GM23338 (cell line): ENCODE data around the gene MASP2. TPM values are rescaled to one million over a fixed set of nuclear protein-coding genes. Genes with fewer than 3 reads are reported as not detected.

Source experiments
- ATAC-seq: fragments of 200-7000 bp; cut with Tn5 transposase; 3 replicates; pipeline ENCODE4 v1.9.1; 2020
- DNase-seq: peaks from one replicate; pipeline ENCODE4 v3.0.0-alpha.2; 2015; ENCODE audit warnings: low spot score
- H2AFZ ChIP-seq: fragments of 200-600 bp; sonication (generic); 2 replicates; pipeline ENCODE4 v1.8.0; 2016; ENCODE audit warnings: antibody characterized with exemption, mild to moderate bottlenecking, moderate library complexity
- H3F3A ChIP-seq: fragments of 200-600 bp; sonication (generic); replicated peaks from 2 replicates; pipeline ENCODE4 v1.8.0; 2017; ENCODE audit warnings: antibody characterized with exemption, mixed run types, low read depth
- H3K27ac ChIP-seq: fragments of 200-600 bp; sonication (generic); 2 replicates; pipeline ENCODE4 v1.6.1; 2016; ENCODE audit warnings: low read depth
- H3K27me3 ChIP-seq: fragments of 200-600 bp; sonication (generic); 2 replicates; pipeline ENCODE4 v1.8.0; 2016; ENCODE audit warnings: mild to moderate bottlenecking, mixed run types, moderate library complexity; ENCODE audit not compliant: insufficient read depth
- H3K36me3 ChIP-seq: fragments of 200-600 bp; sonication (generic); 2 replicates; pipeline ENCODE4 v1.8.0; 2016; ENCODE audit warnings: mild to moderate bottlenecking; ENCODE audit not compliant: insufficient read depth
- H3K4me1 ChIP-seq: fragments of 200-600 bp; sonication (generic); 2 replicates; pipeline ENCODE4 v1.8.0; 2016; ENCODE audit warnings: mild to moderate bottlenecking, moderate library complexity; ENCODE audit not compliant: insufficient read depth
- H3K4me2 ChIP-seq: fragments of 200-600 bp; sonication (generic); 2 replicates; pipeline ENCODE4 v1.7.1; 2017; ENCODE audit warnings: mixed run types
- H3K4me3 ChIP-seq: fragments of 200-600 bp; sonication (generic); 2 replicates; pipeline ENCODE4 v1.6.1; 2016; ENCODE audit warnings: mixed run types
- H3K79me2 ChIP-seq: fragments of 200-600 bp; sonication (generic); replicated peaks from 2 replicates; pipeline ENCODE4 v1.8.0; 2017; ENCODE audit warnings: mild to moderate bottlenecking; ENCODE audit not compliant: insufficient read depth
- H3K9me2 ChIP-seq: fragments of 200-600 bp; sonication (generic); 2 replicates; pipeline ENCODE4 v1.8.0; 2017; ENCODE audit not compliant: insufficient read depth
- H4K20me1 ChIP-seq: fragments of 200-600 bp; sonication (generic); replicated peaks from 2 replicates; pipeline ENCODE4 v1.8.0; 2017; ENCODE audit warnings: mild to moderate bottlenecking; ENCODE audit not compliant: insufficient read depth
- H3K27ac Mint-ChIP-seq: 2 replicates; pipeline ENCODE4 v1.8.0; 2020; ENCODE audit warnings: inconsistent platforms, mild to moderate bottlenecking, moderate library complexity, mixed read lengths
- H3K27me3 Mint-ChIP-seq: 3 replicates; pipeline ENCODE4 v1.8.0; 2022; ENCODE audit warnings: low read depth, mild to moderate bottlenecking, moderate library complexity, mixed read lengths, inconsistent platforms; ENCODE audit not compliant: insufficient read depth, poor library complexity
- H3K36me3 Mint-ChIP-seq: 3 replicates; pipeline ENCODE4 v1.8.0; 2021; ENCODE audit warnings: low read depth, mild to moderate bottlenecking, inconsistent platforms, moderate library complexity, mixed read lengths
- H3K4me1 Mint-ChIP-seq: 3 replicates; pipeline ENCODE4 v1.8.0; 2020; ENCODE audit warnings: mild to moderate bottlenecking, inconsistent platforms, mixed read lengths
- H3K4me3 Mint-ChIP-seq: 3 replicates; pipeline ENCODE4 v1.8.0; 2021; ENCODE audit warnings: moderate library complexity, mild to moderate bottlenecking, inconsistent platforms, mixed read lengths
- H3K9me3 Mint-ChIP-seq: 3 replicates; pipeline ENCODE4 v1.8.0; 2020; ENCODE audit warnings: moderate library complexity, mild to moderate bottlenecking, inconsistent platforms, mixed read lengths
- CREB1 ChIP-seq: fragments of 250-450 bp; sonication (Bioruptor Pico); IDR thresholded peaks from 2 replicates; pipeline ENCODE4 v1.5.0; 2020; ENCODE audit warnings: low read depth, mild to moderate bottlenecking, moderate library complexity
- CTCF ChIP-seq, 2 experiments: fragments of 200-600 bp in 1 of 2; sonication (generic) in 1 of 2; conservative IDR thresholded peaks; 2 replicates each; pipeline versions ENCODE4 v1.5.1 to v1.6.1; 2016 to 2017; ENCODE audit warnings: antibody characterized with exemption in 2 of 2, low read depth in 2 of 2, mild to moderate bottlenecking in 2 of 2, moderate library complexity in 1 of 2
- ETS1 ChIP-seq: IDR thresholded peaks from 2 replicates; pipeline ENCODE4 v1.6.1; 2016; ENCODE audit warnings: antibody characterized with exemption
- EZH2 ChIP-seq: fragments of 200-600 bp; sonication (generic); IDR thresholded peaks from one replicate; pipeline ENCODE4 v1.8.0; 2017; ENCODE audit warnings: antibody characterized with exemption, mild to moderate bottlenecking, low read depth; ENCODE audit not compliant: unreplicated experiment
- EZH2phosphoT487 ChIP-seq: fragments of 200-600 bp; sonication (generic); IDR thresholded peaks from one replicate; pipeline ENCODE4 v1.8.1; 2018; ENCODE audit warnings: antibody characterized with exemption; ENCODE audit not compliant: unreplicated experiment
- JUNB ChIP-seq: IDR thresholded peaks from one replicate; pipeline ENCODE4 v1.6.1; 2016; ENCODE audit warnings: antibody characterized with exemption; ENCODE audit not compliant: unreplicated experiment
- NANOG ChIP-seq: IDR thresholded peaks from 2 replicates; pipeline ENCODE4 v1.6.1; 2016; ENCODE audit warnings: antibody characterized with exemption, borderline replicate concordance
- POLR2AphosphoS5 ChIP-seq: IDR thresholded peaks from 2 replicates; pipeline ENCODE4 v1.6.1; 2016; ENCODE audit warnings: antibody characterized with exemption, low read depth
- REST ChIP-seq: IDR thresholded peaks from one replicate; pipeline ENCODE4 v1.6.1; 2018; ENCODE audit warnings: antibody characterized with exemption; ENCODE audit not compliant: unreplicated experiment
- STAT1 ChIP-seq: IDR thresholded peaks from one replicate; pipeline ENCODE4 v1.6.1; 2016; ENCODE audit warnings: antibody characterized with exemption; ENCODE audit not compliant: unreplicated experiment
- ZNF114 ChIP-seq: fragments of 250-450 bp; sonication (Bioruptor Pico); IDR thresholded peaks from 2 replicates; pipeline ENCODE4 v1.5.0; 2020; ENCODE audit warnings: mild to moderate bottlenecking, moderate library complexity
- ZNF331 ChIP-seq: fragments of 250-450 bp; sonication (Bioruptor Pico); IDR thresholded peaks from 2 replicates; pipeline ENCODE4 v1.5.0; 2020; ENCODE audit warnings: low read depth, mild to moderate bottlenecking, moderate library complexity
- ZNF462 ChIP-seq: fragments of 250-450 bp; sonication (Bioruptor Pico); IDR thresholded peaks from 2 replicates; pipeline ENCODE4 v1.5.0; 2020; ENCODE audit warnings: mild to moderate bottlenecking, moderate library complexity
- polyA plus RNA-seq: library from polyadenylated mRNA; unstranded; fragments of >200 nt; fragmentation: Nextera tagmentation; extraction: Ambion mirVana; gene quantifications from 2 replicates; pipeline ENCODE4 v1.2.1, GENCODE V29; 2016
- total RNA-seq: library from RNA; depleted of rRNA; stranded (reverse); fragments of >200 nt; shearing (Covaris generic); gene quantifications from 2 replicates; pipeline ENCODE4 v1.2.3, GENCODE V29; 2014

The MASP2 gene
- total and polyA plus RNA-seq, 2 experiments from 2014 or later: 0.71 to 1.5 TPM

GRCh38 chr1:11039351-11040104 lies 7.5 kb downstream of the MASP2 start:
- Mint-ChIP-seq H3K9me3 (no peaks in the 10 kb centered on the region), H3K27ac (no peak overlapping the region)
- H3K4me1 ChIP-seq: no peaks in the 10 kb centered on the region

More at GRCh38 chr1:11039351-11040104, 7.5 kb downstream of the MASP2 start:
- no peaks in the 10 kb centered on the region for H3K79me2 ChIP-seq
- no peak overlapping the region for H3K4me2 ChIP-seq
- H3K27me3 Mint-ChIP-seq: peaks cover 3% of the 10 kb centered on the region
- TF ChIP-seq ETS1 (no peak), CTCF (conservative IDR thresholded peaks at IDR 0.05; ENCODE audit: low read depth in 2 of 2) (no peak), NANOG (no peak), REST (no peak), STAT1 (no peak), ZNF114 (CRISPR knock-in tag) (no peak), CREB1 (CRISPR knock-in tag) (no peak), EZH2 (no peak), POLR2AphosphoS5 (no peak), ZNF462 (CRISPR knock-in tag) (no peak), JUNB (no peak), EZH2phosphoT487 (no peak), ZNF331 (CRISPR knock-in tag) (no peak)
- H3K36me3 ChIP-seq: no peaks in the 10 kb centered on the region
- H3K4me3 ChIP-seq: no peak overlapping the region
- ATAC-seq (no peak), DNase-seq (no peak)
- no peaks in the 10 kb centered on the region for H3K9me2 ChIP-seq
- no peaks in the 10 kb centered on the region for H3K27me3 ChIP-seq
- H3K4me1 Mint-ChIP-seq: no peaks in the 10 kb centered on the region
- H4K20me1 ChIP-seq: no peaks in the 10 kb centered on the region
- H3K27ac ChIP-seq: no peak overlapping the region
- H3F3A ChIP-seq: no peaks in the 10 kb centered on the region
- H3K36me3 Mint-ChIP-seq: no peaks in the 10 kb centered on the region
- no peak overlapping the region for H3K4me3 Mint-ChIP-seq
- no peak overlapping the region for H2AFZ ChIP-seq
